GM12878 (cell line): ENCODE results near the gene LRP3. TPM values are rescaled to one million over a fixed set of nuclear protein-coding genes. Genes with fewer than 3 reads are reported as not detected.
A peak's percentile ranks its signal among the peaks of the same experiment; 100 is the strongest.

Experiments
- ATAC-seq: fragments of 200-7000 bp; cut with Tn5 transposase; 3 replicates; pipeline ENCODE4 v1.9.1; 2020; ENCODE audit warnings: mild to moderate bottlenecking, moderate library complexity
- BruUV-seq: library from RNA; stranded (reverse); fragments of 400-500 nt; replicated peaks from 2 replicates; lab custom pipeline; 2021; lab: Mats Ljungman, UMichigan
- CTCF ChIA-PET: fragments of 300-600 bp; sonication (Branson Sonifier 250); formaldehyde crosslinking; extraction: SDS; loops from one replicate; lab custom pipeline; 2021; ENCODE audit warnings: inconsistent platforms; lab: Yijun Ruan, JAX
- POLR2A ChIA-PET: fragments of 350-600 bp; formaldehyde crosslinking; extraction: SDS; loops from one replicate; lab custom pipeline; 2021; ENCODE audit warnings: inconsistent platforms; lab: Charles Lee
- RAD21 ChIA-PET: fragments of 300-600 bp; sonication (Branson Sonifier 250); formaldehyde crosslinking; loops from one replicate; lab custom pipeline; 2023; ENCODE audit warnings: antibody characterized with exemption; ENCODE audit not compliant: unreplicated experiment; lab: Charles Lee
- SMC1A ChIA-PET: fragments of 300-600 bp; sonication (Branson Sonifier 250); formaldehyde crosslinking; loops from one replicate; lab custom pipeline; 2023; ENCODE audit not compliant: unreplicated experiment, uncharacterized antibody; lab: Charles Lee
- DNase-seq: peaks from one replicate; pipeline ENCODE4 v3.0.0-alpha.2; 2011; ENCODE audit warnings: low read depth, low spot score
- FAIRE-seq: peaks from 3 replicates; lab custom pipeline; 2011; peaks lifted over from hg19 to GRCh38; lab: Jason Lieb, UNC
- H2AFZ ChIP-seq: 2 replicates; pipeline ENCODE4 v1.6.0; 2011; ENCODE audit warnings: low read depth, low read length, control low read depth; ENCODE audit not compliant: control insufficient read depth
- H3K27ac ChIP-seq: 2 replicates; pipeline ENCODE4 v1.5.1; 2011; ENCODE audit warnings: control low read depth; ENCODE audit not compliant: control insufficient read depth, insufficient read depth
- H3K27me3 ChIP-seq, 2 experiments: replicated peaks in 1 of 2; 2 replicates each; pipeline versions ENCODE4 v1.6.0 to v1.6.1; 2011; ENCODE audit warnings: low read length in 1 of 2; ENCODE audit not compliant: control insufficient read depth in 2 of 2, insufficient read depth in 2 of 2
- H3K36me3 ChIP-seq, 2 experiments: 2 replicates each; pipeline ENCODE4 v1.5.1; 2011; ENCODE audit warnings: low read length in 1 of 2; ENCODE audit not compliant: control insufficient read depth in 2 of 2, insufficient read depth in 2 of 2
- H3K4me1 ChIP-seq: 2 replicates; pipeline ENCODE4 v1.6.1; 2011; ENCODE audit warnings: mild to moderate bottlenecking, low read length, moderate library complexity, mixed read lengths; ENCODE audit not compliant: control insufficient read depth, insufficient read depth
- H3K4me2 ChIP-seq: 2 replicates; pipeline ENCODE4 v1.6.0; 2011; ENCODE audit warnings: control low read depth; ENCODE audit not compliant: control insufficient read depth, insufficient read depth
- H3K4me3 ChIP-seq: fragments of 200-600 bp; sonication (generic); 2 replicates; pipeline ENCODE4 v1.5.1; 2016
- H3K79me2 ChIP-seq: 2 replicates; pipeline ENCODE4 v1.6.0; 2011; ENCODE audit warnings: low read length; ENCODE audit not compliant: control insufficient read depth, insufficient read depth
- H3K9ac ChIP-seq: 2 replicates; pipeline ENCODE4 v1.8.0; 2011; ENCODE audit warnings: low read length, control low read depth, mixed read lengths; ENCODE audit not compliant: control insufficient read depth, insufficient read depth
- H3K9me3 ChIP-seq: replicated peaks from 3 replicates; pipeline ENCODE4 v1.5.1; 2011; ENCODE audit warnings: mild to moderate bottlenecking, low read length; ENCODE audit not compliant: control insufficient read depth, insufficient read depth
- H4K20me1 ChIP-seq: 2 replicates; pipeline ENCODE4 v1.6.0; 2011; ENCODE audit not compliant: control insufficient read depth, insufficient read depth
- CHD1 ChIP-seq: IDR thresholded peaks from 2 replicates; pipeline ENCODE4 v1.6.1; 2012; ENCODE audit warnings: low read depth, low read length, improper control_type of control experiment
- CHD2 ChIP-seq: IDR thresholded peaks from 2 replicates; pipeline ENCODE4 v1.6.1; 2011; ENCODE audit warnings: low read depth, low read length, improper control_type of control experiment, borderline replicate concordance
- FOS ChIP-seq: IDR thresholded peaks from 3 replicates; pipeline ENCODE4 v1.6.1; 2011; ENCODE audit warnings: borderline replicate concordance; ENCODE audit not compliant: insufficient read length; ENCODE audit errors: extremely low read depth
- MTA3 ChIP-seq: IDR thresholded peaks from 2 replicates; pipeline ENCODE4 v1.6.1; 2012; ENCODE audit warnings: low read length, inconsistent platforms, borderline replicate concordance
- RUNX3 ChIP-seq: IDR thresholded peaks from 2 replicates; pipeline ENCODE4 v1.6.1; 2012; ENCODE audit warnings: low read length, inconsistent platforms
- SMARCA5 ChIP-seq: fragments of 450-650 bp; IDR thresholded peaks from 2 replicates; pipeline ENCODE4 v1.6.1; 2017; ENCODE audit warnings: mild to moderate bottlenecking
- SRF ChIP-seq, 2 experiments: IDR thresholded peaks; 2 replicates each; pipeline ENCODE4 v1.6.1; 2011; ENCODE audit warnings: low read depth in 2 of 2, low read length in 2 of 2, mild to moderate bottlenecking in 1 of 2, moderate library complexity in 1 of 2
- TAF1 ChIP-seq: IDR thresholded peaks from 2 replicates; pipeline ENCODE4 v1.6.1; 2011; ENCODE audit warnings: mild to moderate bottlenecking, low read depth, low read length, borderline replicate concordance
- WGBS: methylation state at CpG from one replicate; pipeline ENCODE4 v1.1.6; 2016; ENCODE audit warnings: low lambda C conversion rate; ENCODE audit not compliant: insufficient replicate concordance, insufficient coverage; ENCODE audit errors: missing lambda C conversion rate; 5-methylcytosine and 5-hydroxymethylcytosine counted together
- in situ Hi-C: fragments of 300-500 bp; cut with MboI; formaldehyde crosslinking; loops from 9 replicates; pipeline ENCODE4 v1.14.3; 2018; ENCODE audit warnings: mixed read lengths
- intact Hi-C: fragments of 100-400 bp; cut with micrococcal nuclease; formaldehyde crosslinking; loops from one replicate; pipeline ENCODE4 v1.14.2; 2022; ENCODE audit not compliant: unreplicated experiment
- polyA plus RNA-seq, 11 experiments: library from polyadenylated mRNA; depleted of rRNA in 4 of 11; unstranded in 6 of 11; stranded (reverse) in 5 of 11; fragments of >200 nt; fragmentation: Nextera tagmentation in 4 of 11; fragmentation: Illumina TruSeq in 1 of 11; extraction: Ambion mirVana in 4 of 11; extraction: Trizol in 1 of 11; gene quantifications; 1 replicate in 1 of 11; 2 replicates in 10 of 11; pipeline versions ENCODE4 v1.2.1 to v1.2.3, GENCODE V29; 2011 to 2016; ENCODE audit warnings: inconsistent platforms in 2 of 11, missing spikeins in 2 of 11, low read depth in 1 of 11
- total RNA-seq, 4 experiments: library from RNA; depleted of rRNA in 3 of 4; stranded (reverse); fragments of >200 nt in 3 of 4; fragmentation: Illumina TruSeq in 1 of 4; extraction: Trizol in 1 of 4; gene quantifications; 2 replicates each; pipeline versions ENCODE4 v1.2.1 to v1.2.3, GENCODE V29; 2013 to 2021
- TF ChIP-seq, protein P1 (sequence below): fragments of 450-650 bp; IDR thresholded peaks from 2 replicates; pipeline ENCODE4 v1.6.1; 2017; ENCODE audit warnings: mild to moderate bottlenecking
- TF ChIP-seq, protein P2 (sequence below): fragments of 150-350 bp; IDR thresholded peaks from 2 replicates; pipeline ENCODE4 v1.6.1; 2014; ENCODE audit warnings: mild to moderate bottlenecking, low read depth, low read length
- TF ChIP-seq, protein P3 (sequence below): IDR thresholded peaks from 2 replicates; pipeline ENCODE4 v1.6.1; 2011; ENCODE audit warnings: low read depth, low read length, improper control_type of control experiment, borderline replicate concordance

The LRP3 gene
- total and polyA plus RNA-seq, 10 of the 15 experiments (the other 5 are each of a cell fraction or from before 2014, with no cell fraction given) = 0.12 to 3.2 (median 0.64) TPM; not detected in 2

DNA sequence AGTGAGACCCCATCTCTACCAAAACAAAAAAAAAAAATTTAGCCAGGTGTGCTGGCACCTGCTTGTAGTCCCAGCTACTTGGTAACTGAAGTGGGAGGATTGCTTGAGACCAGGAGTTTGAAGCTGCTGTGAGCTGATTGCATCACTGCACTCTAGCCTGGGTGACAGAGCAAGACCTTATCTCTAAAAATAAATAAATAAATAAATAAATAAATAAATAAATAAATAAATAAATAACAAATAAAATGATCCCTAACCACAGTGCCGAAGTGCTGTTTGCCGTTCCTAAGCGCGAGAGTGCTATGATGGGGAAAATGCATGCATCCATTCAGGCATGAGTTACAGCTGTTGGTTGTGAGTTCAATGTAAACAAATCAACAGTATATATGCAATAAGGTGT lies 35.0 kb upstream of the LRP3 start (continued):
- no peak for TF ChIP-seq FOS
- TF ChIP-seq SRF (IDR thresholded peaks at IDR 0.05; ENCODE audit: low read depth in 2 of 2, low read length in 2 of 2) = no peak
- TF ChIP-seq SMARCA5 = no peak
- TF ChIP-seq, protein P1, sequence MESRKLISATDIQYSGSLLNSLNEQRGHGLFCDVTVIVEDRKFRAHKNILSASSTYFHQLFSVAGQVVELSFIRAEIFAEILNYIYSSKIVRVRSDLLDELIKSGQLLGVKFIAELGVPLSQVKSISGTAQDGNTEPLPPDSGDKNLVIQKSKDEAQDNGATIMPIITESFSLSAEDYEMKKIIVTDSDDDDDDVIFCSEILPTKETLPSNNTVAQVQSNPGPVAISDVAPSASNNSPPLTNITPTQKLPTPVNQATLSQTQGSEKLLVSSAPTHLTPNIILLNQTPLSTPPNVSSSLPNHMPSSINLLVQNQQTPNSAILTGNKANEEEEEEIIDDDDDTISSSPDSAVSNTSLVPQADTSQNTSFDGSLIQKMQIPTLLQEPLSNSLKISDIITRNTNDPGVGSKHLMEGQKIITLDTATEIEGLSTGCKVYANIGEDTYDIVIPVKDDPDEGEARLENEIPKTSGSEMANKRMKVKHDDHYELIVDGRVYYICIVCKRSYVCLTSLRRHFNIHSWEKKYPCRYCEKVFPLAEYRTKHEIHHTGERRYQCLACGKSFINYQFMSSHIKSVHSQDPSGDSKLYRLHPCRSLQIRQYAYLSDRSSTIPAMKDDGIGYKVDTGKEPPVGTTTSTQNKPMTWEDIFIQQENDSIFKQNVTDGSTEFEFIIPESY = no peak
- TF ChIP-seq CHD1 = no peak
- TF ChIP-seq, protein P2, sequence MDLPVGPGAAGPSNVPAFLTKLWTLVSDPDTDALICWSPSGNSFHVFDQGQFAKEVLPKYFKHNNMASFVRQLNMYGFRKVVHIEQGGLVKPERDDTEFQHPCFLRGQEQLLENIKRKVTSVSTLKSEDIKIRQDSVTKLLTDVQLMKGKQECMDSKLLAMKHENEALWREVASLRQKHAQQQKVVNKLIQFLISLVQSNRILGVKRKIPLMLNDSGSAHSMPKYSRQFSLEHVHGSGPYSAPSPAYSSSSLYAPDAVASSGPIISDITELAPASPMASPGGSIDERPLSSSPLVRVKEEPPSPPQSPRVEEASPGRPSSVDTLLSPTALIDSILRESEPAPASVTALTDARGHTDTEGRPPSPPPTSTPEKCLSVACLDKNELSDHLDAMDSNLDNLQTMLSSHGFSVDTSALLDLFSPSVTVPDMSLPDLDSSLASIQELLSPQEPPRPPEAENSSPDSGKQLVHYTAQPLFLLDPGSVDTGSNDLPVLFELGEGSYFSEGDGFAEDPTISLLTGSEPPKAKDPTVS = no peak
- no peak for TF ChIP-seq CHD2
- TF ChIP-seq RUNX3 = no peak
- TF ChIP-seq TAF1 = no peak

DNA sequence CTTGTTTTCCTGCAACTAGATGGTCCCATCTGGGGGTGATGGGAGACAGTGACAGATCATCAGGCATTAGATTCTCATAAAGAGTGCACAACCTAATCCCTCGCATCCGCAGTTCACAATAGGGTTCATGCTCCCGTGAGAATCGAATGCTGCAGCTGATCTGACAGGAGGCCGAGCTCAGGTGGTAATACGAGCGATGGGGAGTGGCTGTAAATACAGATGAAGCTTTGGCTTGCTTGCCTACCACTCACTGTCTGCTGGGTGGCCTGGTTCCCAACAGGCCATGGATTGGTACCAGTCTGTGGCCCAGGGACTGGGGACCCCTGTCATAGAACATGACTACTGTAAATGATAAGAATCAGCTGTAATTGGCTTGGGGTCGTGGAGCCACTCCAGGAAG lies 34.2 kb upstream of the LRP3 start:
- H3K4me1 ChIP-seq = peaks cover 10% of the 10 kb centered on the region
- ChIA-PET SMC1A (interaction anchor here (0.9 to 1.9 kb wide), 5 partner anchors 13 to 24 kb away, joined by 3 to 8 read pairs (median 4); no protein-coding TSS in a partner anchor), POLR2A (no interaction called here), RAD21 (interaction anchor here (0.9 to 1.2 kb wide), 2 partner anchors 17 to 37 kb away, joined by 3 to 5 read pairs; no protein-coding TSS in a partner anchor), CTCF (interaction anchor here (0.6 to 2.5 kb wide), 6 partner anchors 16 to 1201 kb away, joined by 3 to 7 read pairs (median 4); no protein-coding TSS in a partner anchor)
- FAIRE-seq = no peak
- intact Hi-C loops (no loop called here), in situ Hi-C loops (no loop called here)
- no peaks in the 10 kb centered on the region for H3K27me3 ChIP-seq
- no peak overlapping the region for H3K27ac ChIP-seq
- no peak overlapping the region for H3K4me3 ChIP-seq
- ATAC-seq = no peak
- peak overlapping the region; percentile 13 for H2AFZ ChIP-seq
- WGBS = 84% methylated on average over 8 of the region's 8 CpGs
- TF ChIP-seq, protein P3, sequence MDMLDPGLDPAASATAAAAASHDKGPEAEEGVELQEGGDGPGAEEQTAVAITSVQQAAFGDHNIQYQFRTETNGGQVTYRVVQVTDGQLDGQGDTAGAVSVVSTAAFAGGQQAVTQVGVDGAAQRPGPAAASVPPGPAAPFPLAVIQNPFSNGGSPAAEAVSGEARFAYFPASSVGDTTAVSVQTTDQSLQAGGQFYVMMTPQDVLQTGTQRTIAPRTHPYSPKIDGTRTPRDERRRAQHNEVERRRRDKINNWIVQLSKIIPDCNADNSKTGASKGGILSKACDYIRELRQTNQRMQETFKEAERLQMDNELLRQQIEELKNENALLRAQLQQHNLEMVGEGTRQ = no peak
- 0 out of 2 replicates have a peak, but pooled peaks have one; percentile 4 for TF ChIP-seq MTA3
- no peaks in the 10 kb centered on the region for H3K9me3 ChIP-seq
- no peaks in the 10 kb centered on the region for H3K79me2 ChIP-seq
- BruUV-seq = no TSS peak
- no peak overlapping the region for H3K9ac ChIP-seq
- no peak overlapping the region for H3K4me2 ChIP-seq
- no peak for DNase-seq
- no peaks in the 10 kb centered on the region for H3K36me3 ChIP-seq
- no peaks in the 10 kb centered on the region for H4K20me1 ChIP-seq
